Astrocyte (in vitro differentiated cells and primary cell): ENCODE results near the gene MAGI1. TPM values are rescaled to one million over a fixed set of nuclear protein-coding genes. Genes with fewer than 3 reads are reported as not detected.

Experiments used
- DNase-seq: peaks from one replicate; pipeline ENCODE4 v3.0.0-alpha.2; 2010; ENCODE audit warnings: low read depth
- FAIRE-seq: peaks from 2 replicates; lab custom pipeline; 2011; peaks lifted over from hg19 to GRCh38; lab: Jason Lieb, UNC
- H2AFZ ChIP-seq: 2 replicates; pipeline ENCODE4 v1.6.0; 2012; ENCODE audit warnings: low read depth, low read length, inconsistent platforms
- H3K27ac ChIP-seq: 2 replicates; pipeline ENCODE4 v1.5.1; 2011; ENCODE audit warnings: low read depth, low read length, inconsistent platforms
- H3K27me3 ChIP-seq: 2 replicates; pipeline ENCODE4 v1.6.0; 2011; ENCODE audit warnings: low read length, inconsistent platforms; ENCODE audit not compliant: insufficient read depth
- H3K36me3 ChIP-seq: 2 replicates; pipeline ENCODE4 v1.5.1; 2011; ENCODE audit warnings: low read length, inconsistent platforms; ENCODE audit not compliant: insufficient read depth
- H3K4me1 ChIP-seq: 2 replicates; pipeline ENCODE4 v1.5.1; 2011; ENCODE audit warnings: low read length, inconsistent platforms; ENCODE audit not compliant: insufficient read depth
- H3K4me2 ChIP-seq: 2 replicates; pipeline ENCODE4 v1.6.0; 2012; ENCODE audit warnings: low read length, inconsistent platforms
- H3K4me3 ChIP-seq: 2 replicates; pipeline ENCODE4 v1.5.1; 2011; ENCODE audit warnings: low read depth, mild to moderate bottlenecking, low read length, inconsistent platforms; ENCODE audit not compliant: insufficient read depth
- H3K79me2 ChIP-seq: 2 replicates; pipeline ENCODE4 v1.6.0; 2012; ENCODE audit warnings: mild to moderate bottlenecking, low read length, inconsistent platforms; ENCODE audit not compliant: insufficient read depth
- H3K9ac ChIP-seq: 2 replicates; pipeline ENCODE4 v1.6.0; 2012; ENCODE audit warnings: mild to moderate bottlenecking, low read length, inconsistent platforms
- H3K9me3 ChIP-seq: 2 replicates; pipeline ENCODE4 v1.5.1; 2012; ENCODE audit warnings: low read depth, mild to moderate bottlenecking, low read length, inconsistent platforms; ENCODE audit not compliant: insufficient read depth
- H4K20me1 ChIP-seq: 2 replicates; pipeline ENCODE4 v1.6.0; 2012; ENCODE audit warnings: low read length, inconsistent platforms; ENCODE audit not compliant: insufficient read depth
- H3K27ac Mint-ChIP-seq: one replicate; pipeline ENCODE4 v1.8.0; 2021; ENCODE audit warnings: mild to moderate bottlenecking, mixed read lengths; ENCODE audit not compliant: unreplicated experiment
- H3K27me3 Mint-ChIP-seq: one replicate; pipeline ENCODE4 v1.8.0; 2021; ENCODE audit warnings: low read depth, mixed read lengths; ENCODE audit not compliant: unreplicated experiment
- H3K36me3 Mint-ChIP-seq: one replicate; pipeline ENCODE4 v1.8.0; 2021; ENCODE audit warnings: low read depth, mixed read lengths; ENCODE audit not compliant: unreplicated experiment
- H3K4me1 Mint-ChIP-seq: one replicate; pipeline ENCODE4 v1.8.0; 2021; ENCODE audit warnings: low read depth, mixed read lengths; ENCODE audit not compliant: unreplicated experiment
- H3K4me3 Mint-ChIP-seq: one replicate; pipeline ENCODE4 v1.8.0; 2021; ENCODE audit warnings: mild to moderate bottlenecking, moderate library complexity, mixed read lengths; ENCODE audit not compliant: unreplicated experiment
- H3K9me3 Mint-ChIP-seq: one replicate; pipeline ENCODE4 v1.8.0; 2021; ENCODE audit warnings: mild to moderate bottlenecking, mixed read lengths; ENCODE audit not compliant: unreplicated experiment
- CTCF ChIP-seq: IDR thresholded peaks from 2 replicates; pipeline ENCODE4 v1.5.1; 2011; ENCODE audit warnings: low read depth, mild to moderate bottlenecking, inconsistent platforms, low read length, moderate library complexity; ENCODE audit not compliant: insufficient read depth
- EZH2 ChIP-seq: IDR thresholded peaks from 2 replicates; pipeline ENCODE4 v1.6.1; 2012; ENCODE audit warnings: mild to moderate bottlenecking, low read length, inconsistent platforms; ENCODE audit not compliant: insufficient read depth
- total RNA-seq: library from RNA; stranded (reverse); gene quantifications from 2 replicates; pipeline ENCODE4 v1.2.1, GENCODE V29; 2021

The MAGI1 gene
- total RNA-seq, 1 donor from 2014 or later, result 31.8 TPM

- no peaks in the 10 kb centered on the region for H3K27me3 ChIP-seq
- H3K27ac Mint-ChIP-seq, result no peak overlapping the region
- no peaks in the 10 kb centered on the region for H3K36me3 Mint-ChIP-seq
- H3K27ac ChIP-seq, result no peak overlapping the region
- FAIRE-seq (no peak), DNase-seq (peak; percentile 31)
- H3K4me1 ChIP-seq, result peaks cover 4% of the 10 kb centered on the region
- peaks cover 18% of the 10 kb centered on the region for H3K4me1 Mint-ChIP-seq
- no peak overlapping the region for H2AFZ ChIP-seq
- H3K4me3 Mint-ChIP-seq, result no peak overlapping the region
- no peak overlapping the region for H3K4me3 ChIP-seq
- no peaks in the 10 kb centered on the region for H3K9me3 Mint-ChIP-seq
- peaks cover 32% of the 10 kb centered on the region for H4K20me1 ChIP-seq
- H3K9ac ChIP-seq, result no peak overlapping the region
- peaks cover 2% of the 10 kb centered on the region for H3K79me2 ChIP-seq
- H3K27me3 Mint-ChIP-seq, result no peaks in the 10 kb centered on the region
- H3K36me3 ChIP-seq, result no peaks in the 10 kb centered on the region
- H3K9me3 ChIP-seq, result no peaks in the 10 kb centered on the region
- no peak overlapping the region for H3K4me2 ChIP-seq
- no peak for TF ChIP-seq CTCF
- TF ChIP-seq EZH2, result no peak
Observed at GRCh38 chr3:65854606-65855304, 184.0 kb downstream of the MAGI1 start.

GRCh38 chr3:65851827-65852226 lies 186.9 kb downstream of the MAGI1 start:
- Histone ChIP-seq H2AFZ (no peak overlapping the region), H3K9me3 (no peaks in the 10 kb centered on the region), H3K27me3 (no peaks in the 10 kb centered on the region), H3K4me3 (no peak overlapping the region), H3K27ac (no peak overlapping the region), H3K4me2 (peak overlapping the region; percentile 25), H4K20me1 (peaks cover 30% of the 10 kb centered on the region), H3K4me1 (peaks cover 4% of the 10 kb centered on the region), H3K9ac (no peak overlapping the region), H3K36me3 (no peaks in the 10 kb centered on the region), H3K79me2 (no peaks in the 10 kb centered on the region)
- Mint-ChIP-seq H3K27me3 (no peaks in the 10 kb centered on the region), H3K27ac (no peak overlapping the region), H3K36me3 (no peaks in the 10 kb centered on the region), H3K4me3 (no peak overlapping the region), H3K9me3 (no peaks in the 10 kb centered on the region), H3K4me1 (peaks cover 21% of the 10 kb centered on the region)
- FAIRE-seq, result no peak
- TF ChIP-seq CTCF (no peak), EZH2 (no peak)
- DNase-seq, result peak; percentile 81

- H3K27ac Mint-ChIP-seq, result no peak overlapping the region
- H4K20me1 ChIP-seq, result peaks cover 29% of the 10 kb centered on the region
Observed at GRCh38 chr3:65850261-65850660, 188.5 kb downstream of the MAGI1 start.

More at GRCh38 chr3:65850261-65850660, 188.5 kb downstream of the MAGI1 start:
- Histone ChIP-seq H3K4me3 (no peak overlapping the region), H2AFZ (no peak overlapping the region), H3K4me1 (peaks cover 4% of the 10 kb centered on the region), H3K27ac (no peak overlapping the region), H3K4me2 (no peak overlapping the region), H3K27me3 (no peaks in the 10 kb centered on the region), H3K79me2 (no peaks in the 10 kb centered on the region), H3K9me3 (no peaks in the 10 kb centered on the region), H3K9ac (no peak overlapping the region), H3K36me3 (no peaks in the 10 kb centered on the region)
- H3K4me3 Mint-ChIP-seq, result no peak overlapping the region
- H3K9me3 Mint-ChIP-seq, result no peaks in the 10 kb centered on the region
- DNase-seq, result no peak
- peaks cover 14% of the 10 kb centered on the region for H3K4me1 Mint-ChIP-seq
- TF ChIP-seq CTCF, result no peak
- TF ChIP-seq EZH2, result no peak
- no peaks in the 10 kb centered on the region for H3K27me3 Mint-ChIP-seq
- H3K36me3 Mint-ChIP-seq, result no peaks in the 10 kb centered on the region
- no peak for FAIRE-seq
